Stimulated activated naive CD8-positive, alpha-beta T cell treated with anti-CD3 and anti-CD28 coated beads, Interleukin-15, Interleukin-2, amounts not matched to agents 100 ng/mL and 50 ng/mL, for 24 hours (primary cell): ENCODE results near the gene STX18.

Source experiments
- H3K27ac Mint-ChIP-seq: one replicate; pipeline ENCODE4 v1.8.0; 2021; ENCODE audit warnings: mild to moderate bottlenecking, mixed read lengths
- H3K27me3 Mint-ChIP-seq: one replicate; pipeline ENCODE4 v1.8.0; 2021; ENCODE audit warnings: mixed read lengths
- H3K36me3 Mint-ChIP-seq: one replicate; pipeline ENCODE4 v1.8.0; 2021; ENCODE audit warnings: low read depth, mixed read lengths
- H3K4me1 Mint-ChIP-seq: one replicate; pipeline ENCODE4 v1.8.0; 2021; ENCODE audit warnings: low read depth, mixed read lengths
- H3K4me3 Mint-ChIP-seq: one replicate; pipeline ENCODE4 v1.8.0; 2021; ENCODE audit warnings: mild to moderate bottlenecking, mixed read lengths
- H3K9me3 Mint-ChIP-seq: one replicate; pipeline ENCODE4 v1.8.0; 2021; ENCODE audit warnings: mixed read lengths

STX18 gene

GRCh38 chr4:4409416-4410115 is 132.3 kb downstream of the STX18 start:
- H3K9me3 Mint-ChIP-seq, result no peaks in the 10 kb centered on the region
- no peaks in the 10 kb centered on the region for H3K4me1 Mint-ChIP-seq
- H3K36me3 Mint-ChIP-seq, result no peaks in the 10 kb centered on the region
- H3K27me3 Mint-ChIP-seq, result no peaks in the 10 kb centered on the region
- no peak overlapping the region for H3K4me3 Mint-ChIP-seq
- H3K27ac Mint-ChIP-seq, result no peak overlapping the region

GRCh38 chr4:4408576-4409335 is 133.1 kb downstream of the STX18 start:
- no peak overlapping the region for H3K27ac Mint-ChIP-seq
- H3K36me3 Mint-ChIP-seq, result no peaks in the 10 kb centered on the region
- H3K27me3 Mint-ChIP-seq, result no peaks in the 10 kb centered on the region
- H3K4me3 Mint-ChIP-seq, result no peak overlapping the region
- H3K4me1 Mint-ChIP-seq, result no peaks in the 10 kb centered on the region
- no peaks in the 10 kb centered on the region for H3K9me3 Mint-ChIP-seq

DNA sequence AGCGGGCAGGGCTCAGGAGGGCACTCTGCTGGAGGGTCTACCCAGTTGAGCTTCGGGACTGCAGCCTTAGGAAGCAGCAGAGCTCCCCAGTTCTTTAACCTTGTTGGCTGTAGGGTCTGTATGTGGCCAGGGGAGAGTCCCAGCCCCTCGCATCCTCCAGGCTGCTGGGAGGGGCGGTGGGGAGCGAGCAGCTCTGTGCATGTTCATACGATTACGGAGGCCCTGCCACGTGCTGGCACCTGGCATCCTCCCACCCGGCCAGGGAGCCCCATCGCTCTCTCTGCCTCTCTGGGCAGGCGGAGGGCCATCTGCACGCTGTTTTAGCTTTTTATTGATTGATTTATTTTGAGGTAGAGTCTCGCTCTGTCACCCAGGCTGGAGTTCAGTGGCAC is 133.7 kb downstream of the STX18 start:
- Mint-ChIP-seq H3K4me3 (no peak overlapping the region), H3K9me3 (no peaks in the 10 kb centered on the region), H3K27ac (no peak overlapping the region), H3K36me3 (no peaks in the 10 kb centered on the region), H3K4me1 (no peaks in the 10 kb centered on the region), H3K27me3 (no peaks in the 10 kb centered on the region)

DNA sequence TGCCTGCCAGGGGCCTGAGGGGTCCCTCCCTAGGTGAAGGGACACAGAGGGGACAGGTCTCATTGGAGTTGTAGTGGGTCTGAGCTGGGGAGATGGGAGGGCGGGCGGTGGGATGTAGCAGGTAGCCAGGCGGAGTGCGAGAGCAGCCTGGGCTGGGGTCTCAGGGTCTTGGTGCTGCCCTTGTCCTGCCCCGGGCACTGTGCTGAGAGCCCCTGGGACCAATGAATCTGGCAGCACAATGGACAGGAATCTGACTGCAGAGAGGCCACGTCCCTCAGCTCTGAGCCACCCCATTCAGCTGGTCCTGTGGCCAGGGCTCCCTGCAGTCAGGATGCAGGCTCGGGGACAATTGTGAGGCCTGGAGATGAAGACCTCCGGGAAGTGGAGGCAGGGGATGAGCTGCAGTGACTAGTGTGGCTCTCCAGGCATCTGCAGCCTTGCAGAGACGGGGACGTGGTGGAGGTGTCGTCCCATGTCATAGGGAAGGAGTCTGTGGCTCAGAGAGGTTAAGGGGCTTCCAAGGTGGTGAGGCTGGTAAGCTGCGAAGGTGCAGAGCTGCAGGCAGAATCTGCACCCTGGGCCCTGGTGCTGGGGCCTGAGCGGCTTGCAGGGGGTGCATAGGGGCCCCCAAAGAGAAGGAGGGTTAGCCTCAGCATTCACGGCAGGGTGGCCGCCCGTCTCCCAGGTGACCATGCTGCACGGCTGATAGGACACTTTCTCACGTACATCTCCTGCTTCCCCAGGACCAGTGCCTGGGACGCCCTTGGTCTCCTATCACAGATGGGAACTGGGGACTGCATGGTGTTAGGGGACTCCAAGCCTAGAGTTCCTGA is 134.3 kb downstream of the STX18 start:
- no peak overlapping the region for H3K27ac Mint-ChIP-seq
- H3K36me3 Mint-ChIP-seq, result no peaks in the 10 kb centered on the region
- H3K9me3 Mint-ChIP-seq, result no peaks in the 10 kb centered on the region
- H3K27me3 Mint-ChIP-seq, result no peaks in the 10 kb centered on the region
- H3K4me3 Mint-ChIP-seq, result no peak overlapping the region
- H3K4me1 Mint-ChIP-seq, result no peaks in the 10 kb centered on the region

DNA sequence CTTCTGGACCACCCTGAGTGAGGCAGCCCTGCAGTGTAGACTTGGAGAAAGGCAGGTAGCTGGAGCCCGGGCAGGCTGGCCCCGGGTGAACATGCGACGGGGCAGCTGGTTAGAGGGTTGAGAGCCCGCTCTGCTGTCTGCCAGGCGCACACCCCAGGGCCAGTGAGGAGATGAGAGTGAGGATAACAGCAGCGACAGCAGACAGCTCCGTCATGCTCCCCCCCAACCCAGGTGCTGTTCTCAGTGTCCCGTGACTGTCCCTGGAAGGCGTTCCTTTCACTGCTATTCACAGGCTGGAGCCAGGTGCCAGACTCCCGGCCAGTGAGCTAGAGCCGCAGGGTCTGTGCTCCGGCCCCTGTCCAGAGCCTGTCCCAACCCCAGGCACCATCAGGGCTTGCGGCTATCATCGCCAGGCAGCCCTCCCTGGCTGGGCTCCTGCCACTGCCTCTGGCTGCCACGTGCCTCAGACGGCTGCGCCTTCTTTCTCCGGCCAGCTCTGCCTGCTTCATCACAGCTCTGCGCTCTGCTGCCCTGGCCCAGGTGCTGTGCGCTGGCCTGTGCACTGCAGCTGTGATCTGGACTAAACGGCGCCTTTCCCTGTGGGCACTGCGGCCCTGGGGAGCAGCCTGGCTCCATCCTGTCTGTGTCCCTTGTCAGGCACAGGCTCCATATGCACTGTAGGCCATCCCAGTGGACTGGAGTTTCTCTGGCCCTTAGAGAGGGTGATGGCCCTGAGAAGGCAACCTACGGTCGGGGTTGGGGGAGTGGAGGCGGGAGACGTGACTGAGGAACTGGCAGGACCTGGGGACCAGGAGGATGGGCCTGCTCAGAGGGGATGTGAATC is 135.2 kb downstream of the STX18 start:
- no peaks in the 10 kb centered on the region for H3K27me3 Mint-ChIP-seq
- H3K27ac Mint-ChIP-seq, result no peak overlapping the region
- no peaks in the 10 kb centered on the region for H3K9me3 Mint-ChIP-seq
- H3K4me1 Mint-ChIP-seq, result no peaks in the 10 kb centered on the region
- H3K4me3 Mint-ChIP-seq, result no peak overlapping the region
- H3K36me3 Mint-ChIP-seq, result no peaks in the 10 kb centered on the region

- Mint-ChIP-seq H3K36me3 (no peaks in the 10 kb centered on the region), H3K9me3 (no peaks in the 10 kb centered on the region), H3K27ac (no peak overlapping the region), H3K4me1 (no peaks in the 10 kb centered on the region), H3K27me3 (no peaks in the 10 kb centered on the region), H3K4me3 (no peak overlapping the region)
Measured at GRCh38 chr4:4405358-4405962, 136.4 kb downstream of the STX18 start.

DNA sequence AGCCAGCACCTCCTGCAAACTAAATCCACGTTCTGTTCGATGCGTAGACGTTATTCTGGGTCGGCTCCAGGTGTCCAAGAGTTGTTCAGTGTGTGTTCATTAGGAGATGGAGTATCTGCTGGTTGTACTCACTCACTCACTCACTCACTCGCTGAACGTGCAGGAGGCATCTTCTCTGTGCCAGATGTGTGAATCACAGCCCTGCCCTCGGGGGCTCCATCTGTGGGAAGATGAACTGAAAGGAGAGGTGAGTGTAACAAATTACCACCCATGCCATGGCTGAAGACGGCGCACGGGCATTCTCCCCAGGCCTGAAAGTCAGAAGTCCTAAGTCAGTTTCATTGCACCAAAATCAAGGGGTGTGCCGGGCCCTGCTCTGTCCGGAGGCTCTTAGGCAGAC is 138.9 kb downstream of the STX18 start:
- no peaks in the 10 kb centered on the region for H3K9me3 Mint-ChIP-seq
- no peak overlapping the region for H3K27ac Mint-ChIP-seq
- no peaks in the 10 kb centered on the region for H3K4me1 Mint-ChIP-seq
- H3K27me3 Mint-ChIP-seq, result no peaks in the 10 kb centered on the region
- H3K36me3 Mint-ChIP-seq, result no peaks in the 10 kb centered on the region
- H3K4me3 Mint-ChIP-seq, result no peak overlapping the region

- Mint-ChIP-seq H3K27ac (no peak overlapping the region), H3K4me1 (no peaks in the 10 kb centered on the region), H3K36me3 (no peaks in the 10 kb centered on the region), H3K4me3 (no peak overlapping the region), H3K9me3 (no peaks in the 10 kb centered on the region), H3K27me3 (no peaks in the 10 kb centered on the region)
Measured at GRCh38 chr4:4401036-4401435, 140.8 kb downstream of the STX18 start.

DNA sequence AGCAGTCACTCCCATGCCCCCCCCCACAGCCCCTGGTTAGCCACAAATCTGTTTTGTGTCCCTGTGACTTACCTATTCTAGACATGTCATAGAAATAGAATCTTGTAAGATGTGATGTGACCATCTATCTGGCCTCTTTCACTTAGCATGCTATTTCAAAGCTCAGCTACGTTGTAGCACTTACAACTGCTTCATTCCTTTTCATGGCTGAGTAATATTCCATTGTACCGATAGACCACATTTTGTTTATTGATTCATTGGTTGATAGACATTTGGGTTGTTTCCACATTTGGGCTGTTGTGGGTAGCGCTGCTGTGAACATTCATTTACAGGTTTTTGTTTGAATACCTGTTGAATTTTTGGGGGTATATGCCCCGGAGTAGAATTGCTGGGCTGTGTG is 143.4 kb downstream of the STX18 start:
- Mint-ChIP-seq H3K4me1 (no peaks in the 10 kb centered on the region), H3K9me3 (no peaks in the 10 kb centered on the region), H3K27ac (no peak overlapping the region), H3K36me3 (no peaks in the 10 kb centered on the region), H3K27me3 (no peaks in the 10 kb centered on the region), H3K4me3 (no peak overlapping the region)

GRCh38 chr4:4397441-4397819 is 144.4 kb downstream of the STX18 start:
- Mint-ChIP-seq H3K4me1 (no peaks in the 10 kb centered on the region), H3K27ac (no peak overlapping the region), H3K4me3 (no peak overlapping the region), H3K36me3 (no peaks in the 10 kb centered on the region), H3K9me3 (no peaks in the 10 kb centered on the region), H3K27me3 (no peaks in the 10 kb centered on the region)

DNA sequence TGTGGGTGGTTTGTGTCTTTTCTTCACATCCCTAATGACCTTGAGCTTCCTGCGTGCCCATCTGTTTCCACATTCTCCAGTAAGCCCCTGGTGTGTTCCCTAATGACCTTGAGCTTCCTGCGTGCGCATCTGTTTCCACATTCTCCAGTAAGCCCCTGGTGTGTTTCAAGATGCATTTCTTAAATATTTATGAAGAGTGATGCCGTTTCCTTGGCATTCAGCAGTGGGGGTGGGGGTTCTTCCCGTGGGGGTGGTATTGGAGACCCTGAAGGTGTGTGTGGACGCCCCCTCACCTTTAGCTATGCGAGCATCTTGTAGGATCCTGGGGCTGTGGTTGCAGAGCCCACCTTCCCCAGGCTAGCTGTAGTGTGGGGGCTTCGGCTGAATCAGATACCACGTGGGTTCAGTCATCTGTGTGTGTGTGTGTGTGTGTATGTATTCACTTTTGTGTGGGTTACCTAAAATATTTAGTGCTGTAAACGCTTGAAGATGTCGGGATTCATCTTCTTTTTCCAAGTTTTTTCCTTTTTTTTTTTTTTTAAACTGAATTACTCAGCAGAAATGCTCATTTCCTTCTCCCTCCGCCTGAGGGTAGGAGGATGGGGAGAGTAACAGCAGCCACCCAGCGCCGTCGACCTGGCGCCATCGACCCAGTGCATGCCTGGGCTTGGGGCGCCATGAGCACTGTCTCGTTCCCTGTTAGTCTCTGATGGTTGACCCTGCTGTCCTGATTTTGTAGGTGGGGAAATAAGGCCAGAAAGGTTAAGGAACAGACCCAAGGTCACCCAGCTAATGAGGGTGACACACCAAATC is 145.0 kb downstream of the STX18 start:
- no peak overlapping the region for H3K27ac Mint-ChIP-seq
- no peaks in the 10 kb centered on the region for H3K9me3 Mint-ChIP-seq
- H3K4me3 Mint-ChIP-seq, result no peak overlapping the region
- H3K36me3 Mint-ChIP-seq, result no peaks in the 10 kb centered on the region
- H3K27me3 Mint-ChIP-seq, result no peaks in the 10 kb centered on the region
- no peaks in the 10 kb centered on the region for H3K4me1 Mint-ChIP-seq

DNA sequence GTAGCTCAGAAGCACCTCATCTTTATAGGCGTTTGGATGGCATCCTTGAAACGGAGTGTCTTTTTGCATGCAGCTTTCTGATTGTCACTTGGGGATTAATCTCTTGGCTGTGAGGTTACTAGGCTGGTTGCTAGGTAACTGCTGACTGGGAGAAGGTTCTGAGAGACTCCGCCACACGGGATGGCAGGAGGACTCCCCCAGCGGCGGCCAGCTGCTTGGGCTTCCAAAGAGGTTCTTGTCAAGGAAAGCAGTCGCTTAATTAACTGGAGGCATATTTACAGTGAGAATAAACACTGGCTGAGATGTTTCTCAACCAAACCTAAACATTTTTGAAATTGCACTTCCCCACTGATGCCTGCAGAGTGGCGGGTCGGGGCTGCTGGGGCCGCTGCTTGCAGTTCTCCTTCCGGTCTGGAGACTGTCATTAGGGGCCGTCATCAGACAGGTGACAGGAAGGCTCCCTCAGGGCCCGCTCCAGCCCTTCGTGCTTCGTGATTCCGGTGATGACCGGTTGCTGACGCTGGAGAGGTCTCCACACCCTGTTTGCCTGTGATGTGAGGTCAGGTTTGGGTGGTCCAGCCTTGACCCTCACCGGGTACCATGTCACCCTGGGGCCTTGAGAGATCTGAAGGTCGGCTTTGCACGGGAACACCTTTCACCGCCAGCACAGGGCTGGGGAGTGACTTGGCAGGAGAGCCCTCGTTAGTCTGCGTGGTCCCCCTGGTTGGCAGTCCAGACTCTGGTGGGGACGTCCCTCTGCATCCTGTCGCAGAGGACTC is 145.8 kb downstream of the STX18 start:
- Mint-ChIP-seq H3K4me1 (no peaks in the 10 kb centered on the region), H3K9me3 (no peaks in the 10 kb centered on the region), H3K27ac (no peak overlapping the region), H3K27me3 (no peaks in the 10 kb centered on the region), H3K36me3 (no peaks in the 10 kb centered on the region), H3K4me3 (no peak overlapping the region)

DNA sequence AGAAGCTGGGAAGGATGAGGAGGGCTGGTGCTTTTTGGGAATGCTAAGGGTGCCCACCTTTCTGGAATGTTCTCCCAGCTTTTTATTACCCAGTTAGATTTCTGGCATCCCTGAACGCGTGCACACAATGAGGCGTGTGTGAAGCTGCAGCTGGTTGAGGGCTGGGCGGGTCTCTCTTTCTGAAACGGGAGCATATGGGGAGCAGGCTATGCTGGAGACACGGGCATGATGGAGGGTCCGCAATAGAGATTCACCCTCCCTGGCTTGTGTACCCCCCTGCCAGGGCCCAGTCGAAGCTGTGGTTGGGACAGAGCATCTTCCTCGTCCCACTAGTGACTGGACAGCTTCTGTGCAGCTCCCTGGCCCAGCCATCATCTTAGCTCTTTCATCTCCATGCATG is 146.5 kb downstream of the STX18 start:
- Mint-ChIP-seq H3K9me3 (no peaks in the 10 kb centered on the region), H3K4me3 (no peak overlapping the region), H3K4me1 (no peaks in the 10 kb centered on the region), H3K36me3 (no peaks in the 10 kb centered on the region), H3K27ac (no peak overlapping the region), H3K27me3 (no peaks in the 10 kb centered on the region)
